ENCODE measurements around the gene XRCC3. TPM values are rescaled to one million over a fixed set of nuclear protein-coding genes. Genes with fewer than 3 reads are reported as not detected.

The XRCC3 gene
- total RNA-seq, 2 donors from 2014 or later, result 3.8 to 4.4 TPM

DNA sequence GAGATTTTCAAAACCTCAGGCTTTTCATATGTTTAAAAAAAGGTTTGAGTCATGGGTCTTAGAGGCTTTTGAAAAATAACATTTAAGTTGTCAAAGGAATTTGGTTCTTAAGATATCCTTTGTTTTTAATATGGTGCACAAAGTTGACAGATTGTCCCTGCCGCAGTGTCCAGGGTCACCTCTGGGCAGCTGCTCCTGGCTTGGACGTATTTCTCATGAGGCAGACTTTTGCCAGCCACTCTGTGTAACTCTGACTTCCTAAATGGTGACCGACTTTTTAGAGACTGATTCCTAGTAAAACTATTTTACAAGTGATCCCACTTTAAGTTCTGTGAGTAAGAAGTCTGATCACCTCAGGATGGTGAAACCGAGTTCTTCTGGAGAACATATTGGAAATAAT is 27.5 kb downstream of the XRCC3 start:
- DNase-seq (no peak), ATAC-seq (no peak)
- intact Hi-C loops (cut with DNase I), result no loop called here

DNA sequence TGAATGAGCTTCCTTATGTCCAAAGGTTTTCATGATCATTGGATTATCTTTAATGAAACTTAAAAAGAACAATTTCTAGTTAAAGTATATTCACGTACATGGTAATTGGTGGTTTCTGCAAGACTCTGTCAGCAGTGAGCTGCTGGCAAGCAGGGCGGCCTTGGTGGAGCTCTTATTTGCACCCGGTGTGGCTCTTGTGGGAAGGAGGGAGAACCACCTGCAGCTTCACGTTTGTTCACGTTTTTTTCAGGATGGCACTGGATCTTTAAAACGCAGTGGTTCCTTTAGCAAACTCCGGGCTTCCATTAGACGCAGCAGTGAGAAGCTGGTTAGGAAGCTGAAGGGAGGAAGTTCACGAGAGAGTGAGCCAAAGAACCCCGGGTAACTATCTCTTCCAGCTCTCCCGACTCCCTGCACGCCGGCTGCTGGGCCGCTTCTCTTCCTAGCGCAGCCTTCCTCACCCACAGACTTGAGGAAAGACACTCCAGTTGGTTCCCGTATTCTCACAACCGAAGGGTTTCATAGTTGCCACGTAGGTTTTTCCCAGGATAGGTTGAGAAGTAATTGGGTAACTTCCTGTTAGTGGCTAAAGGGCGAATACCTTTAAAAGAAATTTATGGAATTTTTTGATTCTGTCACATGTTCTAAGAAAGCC is 28.3 kb downstream of the XRCC3 start:
- intact Hi-C loops (cut with DNase I), result no loop called here
- DNase-seq, result no peak
- peak; percentile 6 to 12 for ATAC-seq

DNA sequence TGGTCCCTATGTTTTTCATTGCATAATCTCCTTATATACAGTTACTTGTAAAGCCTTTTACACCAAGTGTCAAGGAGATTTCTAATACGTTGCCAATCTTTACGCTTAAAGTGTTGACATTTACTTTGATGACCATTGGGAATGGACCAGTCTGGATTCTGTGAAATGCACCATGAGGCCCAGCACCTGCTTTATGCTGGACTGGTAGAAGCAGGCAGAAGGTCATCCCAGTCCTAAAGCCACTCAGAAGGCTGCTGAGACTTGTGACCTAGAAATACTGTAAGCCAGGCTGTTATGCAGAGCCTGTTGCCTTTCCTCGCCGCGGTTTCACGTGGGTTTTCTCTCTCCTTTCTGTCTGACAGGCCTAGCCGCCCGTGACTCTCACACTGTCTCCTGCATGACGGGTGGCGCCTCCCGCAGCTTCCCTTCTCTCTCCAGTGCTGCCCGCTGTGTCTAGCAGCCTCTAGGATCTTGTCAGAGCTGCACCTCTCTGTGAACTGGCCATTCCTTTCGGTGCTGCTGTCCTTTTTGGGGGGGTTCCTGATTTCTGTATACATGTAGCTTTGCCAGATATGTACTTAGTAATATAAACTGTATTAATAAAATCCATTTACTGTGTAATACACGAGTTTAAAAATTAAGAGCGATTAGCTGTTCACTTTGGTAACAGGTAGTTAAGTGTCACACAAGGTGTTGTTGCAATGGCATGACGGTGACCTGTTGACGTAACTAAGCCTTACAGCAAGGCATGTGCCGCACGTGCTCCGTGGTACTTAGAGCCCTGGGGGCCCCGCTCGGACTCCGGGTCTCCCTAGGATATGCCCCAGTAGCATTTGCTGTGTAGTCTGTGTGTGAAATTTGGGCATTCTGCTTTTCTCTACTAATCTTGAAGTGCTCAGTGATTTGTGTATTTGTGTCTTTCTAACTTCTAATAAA is 29.7 kb downstream of the XRCC3 start:
- intact Hi-C loops (cut with DNase I), result no loop called here
- ATAC-seq (peak in 1 of 2 donors; percentile 68), DNase-seq (no peak)

DNA sequence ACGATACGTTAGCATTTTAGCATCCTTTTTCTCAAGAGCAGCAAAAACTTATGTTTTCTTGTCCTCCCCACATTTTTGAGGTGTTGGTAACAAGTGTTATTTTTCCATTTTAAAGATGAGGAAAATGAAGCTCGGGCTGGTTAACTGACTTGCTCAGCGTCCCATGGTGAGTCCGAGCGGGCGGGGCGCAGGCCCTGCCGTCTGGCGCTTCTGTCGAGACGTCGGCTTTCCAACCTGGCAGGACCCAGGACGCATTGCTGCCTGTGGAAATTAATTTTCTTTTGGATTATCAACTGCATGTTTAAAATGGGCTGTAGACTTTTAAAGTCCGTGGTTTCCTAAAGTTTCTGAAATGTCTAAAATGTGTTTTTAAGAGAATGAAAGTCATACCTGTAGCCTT is 30.4 kb downstream of the XRCC3 start:
- DNase-seq, result no peak
- intact Hi-C loops (cut with DNase I), result no loop called here
- no peak for ATAC-seq

DNA sequence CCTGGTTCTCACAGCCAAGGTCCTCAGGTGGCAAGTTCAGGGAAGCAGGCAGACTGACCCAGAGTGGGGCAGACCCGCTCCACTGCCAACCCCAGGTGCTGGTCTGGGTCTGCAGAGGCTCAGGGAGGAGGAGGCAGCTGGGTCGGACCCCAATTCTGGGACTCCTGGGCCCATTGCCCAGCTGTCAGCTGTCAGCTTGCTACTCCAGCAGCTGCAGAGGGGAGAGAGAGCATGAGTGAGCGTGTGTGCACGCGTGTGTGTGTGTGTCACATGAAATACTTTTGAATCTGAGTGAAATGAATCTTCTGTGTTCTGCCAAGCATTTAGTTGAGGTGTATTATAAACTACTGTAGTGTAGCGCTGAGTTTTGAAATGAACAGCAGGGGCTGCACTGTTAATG is 30.8 kb downstream of the XRCC3 start:
- DNase-seq (no peak), ATAC-seq (peak in 1 of 2 donors; percentile 11)
- intact Hi-C loops (cut with DNase I), result no loop called here

DNA sequence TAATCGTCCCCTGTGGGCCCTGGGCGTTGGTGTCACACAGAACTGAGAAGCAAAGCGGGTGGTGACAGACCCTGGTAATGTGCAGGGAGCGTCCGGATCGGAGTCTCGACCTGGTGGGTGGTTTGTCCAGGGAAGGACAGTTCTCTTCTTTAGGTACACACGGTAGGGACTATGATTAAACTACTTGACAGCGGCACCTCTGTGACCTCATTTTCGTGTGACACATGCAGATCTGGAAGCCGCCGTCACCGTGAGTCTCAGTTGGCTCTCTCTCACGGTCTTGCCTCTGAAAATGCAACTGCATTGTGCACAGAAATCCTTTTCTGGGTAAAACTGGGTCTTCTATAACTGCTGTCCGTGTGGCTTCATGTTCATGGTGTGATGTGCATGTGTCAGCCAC is 32.1 kb downstream of the XRCC3 start:
- intact Hi-C loops (cut with DNase I), result no loop called here
- DNase-seq (no peak), ATAC-seq (no peak)

DNA sequence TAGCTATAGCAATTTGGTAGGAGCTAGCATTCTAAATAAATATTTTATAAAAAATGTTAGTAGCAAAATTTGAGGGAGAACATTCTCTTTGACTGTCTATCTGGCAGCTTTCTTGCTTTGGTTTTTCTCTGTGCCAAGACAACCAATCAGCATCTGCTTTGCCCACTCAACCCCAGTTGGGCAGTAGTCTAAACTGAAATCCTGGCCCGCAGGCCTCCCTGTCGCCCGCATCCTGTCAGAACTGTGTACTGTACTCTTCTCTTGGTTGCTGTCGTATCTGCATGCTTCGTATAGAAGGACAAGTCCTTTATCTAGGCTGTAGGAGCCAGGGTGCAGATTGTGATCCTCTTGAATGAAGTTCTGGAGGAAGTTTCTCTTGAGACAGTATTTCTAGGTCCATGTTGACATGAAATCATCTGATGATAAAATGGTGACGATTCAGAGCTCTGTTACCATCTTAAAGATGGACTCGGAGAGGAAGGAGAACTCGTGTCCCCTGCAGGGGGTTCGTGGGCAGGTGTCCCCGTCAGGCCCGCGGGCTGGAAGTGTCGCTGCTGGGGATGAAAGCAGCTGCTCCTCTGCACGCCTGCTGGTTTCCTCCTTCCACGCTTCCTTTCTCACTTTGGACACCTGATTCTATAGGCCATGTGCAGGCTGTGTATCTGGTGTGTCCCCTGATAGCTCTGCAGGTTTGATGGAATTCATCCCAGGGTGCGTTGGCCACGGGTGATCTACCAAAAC is 34.6 kb downstream of the XRCC3 start:
- ATAC-seq (no peak), DNase-seq (no peak)
- intact Hi-C loops (cut with DNase I), result no loop called here

DNA sequence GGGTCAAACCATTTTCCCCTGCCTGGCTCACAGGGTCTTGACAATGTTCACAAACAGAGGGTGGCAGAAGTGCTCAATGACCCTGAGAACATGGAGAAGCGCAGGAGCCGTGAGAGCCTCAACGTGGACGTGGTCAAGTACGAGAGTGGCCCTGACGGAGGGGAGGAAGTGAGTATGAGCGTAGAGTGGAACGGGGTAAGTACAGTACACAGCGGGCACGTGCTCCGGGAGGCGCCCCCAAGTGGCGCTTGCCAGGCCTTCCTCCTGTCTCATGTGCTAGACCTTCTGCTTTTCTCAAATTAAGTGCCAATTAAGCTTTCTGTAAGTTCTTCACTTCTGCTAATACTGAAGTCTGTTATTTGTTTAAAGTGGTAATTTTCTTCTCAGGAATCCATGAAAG is 35.9 kb downstream of the XRCC3 start:
- intact Hi-C loops (cut with DNase I), result no loop called here
- peak; percentile 66 to 74 for ATAC-seq
- DNase-seq, result peak; percentile 41

DNA sequence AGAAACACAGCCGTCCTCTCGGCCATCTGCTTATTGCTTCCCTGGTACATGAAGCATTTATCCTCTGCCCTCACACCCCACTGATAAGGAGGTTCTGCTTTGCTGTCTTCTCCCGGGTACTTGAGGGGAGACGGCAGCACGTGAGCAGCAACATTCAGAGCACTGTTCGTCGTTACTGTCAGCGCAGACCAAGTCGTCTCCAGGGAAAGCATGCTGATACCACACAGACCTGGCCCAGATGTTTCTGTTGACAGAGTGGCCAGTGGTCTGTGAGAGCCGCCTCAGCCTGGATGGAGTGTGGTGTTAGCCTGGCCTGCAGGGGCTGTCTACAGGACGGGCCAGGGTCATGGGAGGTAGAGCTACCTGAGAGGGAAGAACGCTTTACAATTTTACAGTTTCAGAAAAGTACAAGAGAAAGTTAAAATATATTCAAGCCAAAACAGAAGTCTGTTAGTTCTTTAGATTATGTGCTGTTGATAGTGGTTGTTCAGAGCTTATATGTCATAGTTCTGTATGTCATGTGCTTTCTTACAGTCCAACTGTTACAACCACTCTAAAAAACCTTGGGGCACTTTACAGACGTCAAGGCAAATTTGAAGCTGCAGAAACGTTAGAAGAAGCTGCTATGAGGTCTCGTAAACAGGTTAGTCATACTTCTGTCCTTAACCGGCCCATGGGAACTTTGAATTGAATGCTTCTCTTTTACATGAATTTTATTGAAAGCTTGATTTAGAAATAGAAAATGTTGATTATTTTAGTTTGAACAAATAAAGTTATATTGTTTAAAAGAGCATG is 38.2 kb downstream of the XRCC3 start:
- intact Hi-C loops (cut with DNase I), result no loop called here
- no peak for ATAC-seq
- DNase-seq, result no peak

DNA sequence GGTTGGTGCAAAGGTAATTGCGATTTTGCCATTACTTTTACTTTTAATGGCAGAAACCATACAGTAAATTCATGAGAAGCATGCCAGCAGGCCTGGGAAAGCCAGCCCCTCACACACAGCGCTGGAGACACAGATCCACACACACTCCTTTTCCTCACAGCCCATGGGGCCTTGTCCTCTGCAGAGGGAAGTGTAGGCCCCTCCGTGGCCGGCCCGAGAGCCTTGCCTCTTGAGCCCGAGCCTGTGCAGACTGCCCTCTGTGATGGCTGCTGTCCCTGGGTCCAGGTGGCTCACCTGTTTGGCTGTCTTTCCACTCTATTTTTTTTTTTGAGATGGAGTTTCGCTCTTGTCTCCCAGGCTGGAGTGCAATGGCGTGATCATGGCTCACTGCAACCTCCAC is 39.3 kb downstream of the XRCC3 start:
- intact Hi-C loops (cut with DNase I), result no loop called here
- ATAC-seq, result no peak
- no peak for DNase-seq

DNA sequence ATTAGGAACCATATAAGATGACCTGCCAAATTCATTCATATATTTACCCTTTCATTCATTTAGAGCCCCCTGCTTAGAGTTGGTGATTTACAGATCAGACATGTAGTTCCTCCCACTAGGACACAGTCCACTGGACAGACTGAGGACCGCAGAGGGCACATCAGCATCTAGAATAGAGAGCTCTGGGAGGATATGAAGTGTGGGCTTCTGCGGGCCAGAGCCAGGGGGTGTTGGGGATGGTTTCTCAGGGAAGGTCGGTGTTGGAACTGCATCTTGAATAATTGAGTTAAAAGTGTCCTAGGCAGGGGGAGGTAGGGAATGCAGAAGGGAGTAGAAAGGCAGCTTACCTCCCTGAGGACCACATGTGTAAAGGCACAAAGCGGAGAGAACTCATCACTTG is 43.3 kb downstream of the XRCC3 start:
- intact Hi-C loops (cut with DNase I), result no loop called here
- ATAC-seq (no peak), DNase-seq (no peak)

DNA sequence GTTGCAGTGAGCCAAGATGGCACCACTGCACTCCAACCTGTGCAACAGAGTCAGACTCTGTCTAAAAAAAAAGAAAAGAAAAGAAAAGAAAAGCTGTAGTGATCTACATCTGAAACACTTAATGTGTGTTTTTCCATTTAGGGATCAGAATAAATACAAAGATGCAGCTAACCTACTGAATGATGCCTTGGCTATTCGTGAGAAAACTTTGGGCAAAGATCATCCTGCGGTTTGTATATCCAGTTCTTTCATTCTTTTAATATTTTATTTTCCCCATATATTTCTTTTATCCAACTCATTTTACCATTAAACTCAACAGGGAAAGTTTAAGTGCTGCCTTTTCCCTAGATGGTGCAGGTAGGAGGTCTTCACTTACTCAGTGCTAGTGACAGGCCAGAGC is 45.9 kb downstream of the XRCC3 start:
- ATAC-seq (no peak), DNase-seq (no peak)
- intact Hi-C loops (cut with DNase I), result no loop called here

DNA sequence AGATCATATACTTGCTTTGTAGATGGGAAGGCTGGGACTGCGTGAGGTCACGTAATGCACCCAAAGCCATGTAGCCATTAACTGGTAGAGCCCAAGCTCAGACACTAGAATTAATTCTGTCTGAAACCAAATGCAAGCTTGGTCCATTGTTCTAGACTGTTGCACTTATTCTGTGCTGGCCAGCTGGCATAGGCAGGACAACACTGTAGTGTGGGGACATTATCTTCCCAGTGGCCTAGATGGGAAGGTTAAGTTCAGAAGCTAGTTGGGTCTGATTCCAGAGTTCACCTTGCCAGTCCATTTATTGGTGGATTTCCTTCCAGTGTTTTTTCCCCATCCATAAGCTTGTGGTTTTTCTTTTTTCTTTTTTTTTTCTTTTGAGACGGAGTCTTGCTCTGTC is 47.1 kb downstream of the XRCC3 start:
- ATAC-seq (no peak), DNase-seq (no peak)
- intact Hi-C loops (cut with DNase I), result no loop called here

DNA sequence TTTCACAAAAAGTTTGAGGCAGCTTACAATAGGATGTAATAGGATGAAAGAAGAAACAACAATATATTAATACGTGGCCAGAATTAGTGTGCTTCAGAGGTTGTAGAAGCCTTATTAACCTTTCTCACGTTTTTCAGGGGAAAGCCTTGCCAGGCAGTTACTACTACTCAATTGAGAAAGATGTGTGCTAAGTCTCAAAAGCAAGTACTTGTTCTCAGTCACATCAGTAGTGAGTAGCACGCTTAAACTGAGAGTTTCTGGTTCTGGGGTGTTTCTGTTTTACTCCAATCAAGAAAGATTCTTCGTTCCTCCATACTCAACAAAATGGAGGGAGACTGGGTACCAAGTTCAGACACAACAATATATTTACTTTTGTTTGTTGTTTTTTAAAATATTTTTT is 47.6 kb downstream of the XRCC3 start:
- ATAC-seq, result no peak
- intact Hi-C loops (cut with DNase I), result no loop called here

DNA sequence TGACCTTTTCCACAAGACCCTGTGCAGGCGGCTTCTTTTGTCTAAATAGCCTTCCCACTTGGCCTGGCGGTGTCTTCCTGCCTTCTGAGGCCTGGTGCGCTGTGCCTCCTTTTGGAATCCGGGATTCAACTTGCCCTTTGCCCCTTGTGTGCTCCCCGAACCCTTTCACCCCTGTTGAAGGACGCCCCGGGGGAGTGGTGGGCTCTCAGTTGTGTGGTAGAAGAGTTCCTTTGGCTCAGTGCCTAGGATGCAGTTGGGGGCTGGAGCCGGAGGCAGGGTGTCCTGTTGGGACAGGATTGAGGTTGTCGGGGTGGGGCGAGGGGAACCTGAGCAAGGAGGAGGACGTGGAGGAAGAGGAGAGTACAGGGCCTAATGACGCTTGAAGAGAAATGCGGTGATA is 51.7 kb downstream of the XRCC3 start:
- no peak for ATAC-seq
- DNase-seq, result no peak
- intact Hi-C loops (cut with DNase I), result no loop called here

More for the DNA sequence above, 47.6 kb downstream of the XRCC3 start:
- DNase-seq, result no peak

DNA sequence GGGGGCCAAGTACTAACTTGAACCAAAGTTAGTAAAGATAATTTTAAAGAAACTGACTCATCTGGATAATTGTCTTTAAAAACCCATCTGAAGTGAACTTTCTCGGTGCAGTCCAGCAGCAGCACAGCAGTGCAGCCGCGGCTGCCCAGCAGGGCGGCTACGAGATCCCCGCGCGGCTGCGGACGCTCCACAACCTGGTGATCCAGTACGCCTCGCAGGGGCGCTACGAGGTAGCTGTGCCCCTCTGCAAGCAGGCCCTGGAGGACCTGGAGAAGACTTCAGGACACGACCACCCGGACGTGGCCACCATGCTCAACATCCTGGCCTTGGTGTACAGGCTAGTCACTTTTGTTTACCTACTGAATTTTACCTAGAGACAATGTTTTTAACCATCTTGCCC is 52.7 kb downstream of the XRCC3 start:
- no peak for DNase-seq
- no peak for ATAC-seq
- intact Hi-C loops (cut with DNase I), result no loop called here

DNA sequence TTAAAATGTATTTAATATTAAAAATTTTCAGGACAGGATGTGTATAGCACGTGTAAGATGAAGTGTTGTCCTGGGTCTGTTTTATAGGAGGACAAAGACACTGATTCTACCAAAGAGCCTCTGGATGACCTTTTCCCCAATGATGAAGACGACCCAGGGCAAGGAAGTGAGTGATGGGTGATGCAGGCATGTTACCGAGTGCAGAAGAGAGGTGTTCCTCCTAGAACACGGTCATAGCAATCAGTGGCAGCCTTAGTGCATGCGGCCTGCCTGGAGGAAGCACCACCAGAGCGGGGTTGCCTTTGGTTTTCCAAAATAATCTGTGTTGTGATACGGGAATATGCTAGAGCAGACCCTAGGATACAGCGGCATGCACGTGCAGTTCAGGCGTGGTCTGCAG is 53.2 kb downstream of the XRCC3 start:
- DNase-seq (no peak), ATAC-seq (no peak)
- intact Hi-C loops (cut with DNase I), result no loop called here

DNA sequence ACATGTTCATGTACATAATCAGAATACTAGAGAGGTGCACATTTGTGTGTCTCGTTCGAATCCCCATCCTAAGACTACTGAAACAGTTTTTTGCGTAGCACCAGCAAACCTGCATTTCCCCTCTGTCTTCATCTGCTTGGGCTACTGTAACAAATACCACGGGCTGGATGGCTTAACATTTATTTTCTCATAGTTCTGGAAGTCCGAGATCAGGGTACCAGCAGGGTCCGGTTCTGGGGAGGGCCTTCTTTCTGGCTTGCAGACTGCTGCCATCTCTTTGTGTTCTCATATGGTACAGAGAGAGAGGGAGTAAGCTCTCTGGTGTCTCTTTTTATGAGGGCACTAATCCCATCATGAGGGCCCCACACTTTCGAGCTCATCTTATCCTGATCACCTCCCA is 55.6 kb downstream of the XRCC3 start:
- intact Hi-C loops (cut with DNase I), result no loop called here
- no peak for ATAC-seq
- DNase-seq, result no peak

DNA sequence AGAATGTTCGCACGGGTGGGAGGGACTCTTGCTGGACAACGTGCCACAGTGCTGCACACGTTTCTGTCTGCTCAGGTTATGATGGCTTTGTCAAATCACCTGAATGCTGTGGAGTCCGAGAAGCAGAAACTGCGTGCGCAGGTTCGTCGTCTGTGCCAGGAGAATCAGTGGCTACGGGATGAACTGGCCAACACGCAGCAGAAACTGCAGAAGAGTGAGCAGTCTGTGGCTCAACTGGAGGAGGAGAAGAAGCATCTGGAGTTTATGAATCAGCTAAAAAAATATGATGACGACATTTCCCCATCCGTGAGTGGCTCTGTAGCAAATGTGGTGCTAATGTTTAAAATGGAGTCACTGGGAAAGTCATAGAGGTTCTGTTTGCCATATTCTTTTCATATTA is 57.8 kb downstream of the XRCC3 start:
- intact Hi-C loops (cut with DNase I), result no loop called here
- ATAC-seq (peak in 1 of 2 donors; percentile 53), DNase-seq (peak; percentile 39)
